CD14-positive monocyte (primary cell): ENCODE measurements around the gene CLEC4G. TPM values are rescaled to one million over a fixed set of nuclear protein-coding genes. Genes with fewer than 3 reads are reported as not detected.

Source experiments
- DNase-seq, 3 donors: peaks; one replicate each; pipeline ENCODE4 v3.0.0-alpha.2; 2011 to 2022
- H2AFZ ChIP-seq: 2 replicates; pipeline ENCODE4 v1.6.0; 2012; ENCODE audit warnings: mild to moderate bottlenecking, low read depth, low read length, inconsistent platforms; ENCODE audit not compliant: insufficient read depth, poor library complexity, severe bottlenecking
- H3K27ac ChIP-seq, 2 donors: 1 replicate in 1 of 2; 2 replicates in 1 of 2; pipeline ENCODE4 v1.5.1; 2012 to 2013; ENCODE audit warnings: low read length in 2 of 2, control low read depth in 1 of 2, inconsistent platforms in 1 of 2, low read depth in 1 of 2, mild to moderate bottlenecking in 1 of 2
- H3K27me3 ChIP-seq, 2 donors: one replicate each; pipeline versions ENCODE4 v1.6.0 to v1.6.1; 2011 to 2013; ENCODE audit warnings: low read length in 2 of 2; ENCODE audit not compliant: control insufficient read depth in 2 of 2, insufficient read depth in 2 of 2
- H3K36me3 ChIP-seq, 2 donors: replicated peaks in 1 of 2; 1 replicate in 1 of 2; 2 replicates in 1 of 2; pipeline versions ENCODE4 v1.5.1 to v1.6.1; 2012 to 2013; ENCODE audit warnings: low read length in 2 of 2, control low read depth in 1 of 2, inconsistent platforms in 1 of 2, mild to moderate bottlenecking in 1 of 2; ENCODE audit not compliant: insufficient read depth in 2 of 2, control insufficient read depth in 1 of 2
- H3K4me1 ChIP-seq, 2 donors: 1 replicate in 1 of 2; 2 replicates in 1 of 2; pipeline versions ENCODE4 v1.5.1 to v1.6.1; 2012 to 2013; ENCODE audit warnings: low read length in 2 of 2, control low read depth in 1 of 2, inconsistent platforms in 1 of 2, mild to moderate bottlenecking in 1 of 2, moderate library complexity in 1 of 2; ENCODE audit not compliant: insufficient read depth in 2 of 2, control insufficient read depth in 1 of 2
- H3K4me2 ChIP-seq: replicated peaks from 2 replicates; pipeline ENCODE3; 2012; ENCODE audit warnings: low read length, moderate library complexity, mild to moderate bottlenecking; ENCODE audit not compliant: poor library complexity, severe bottlenecking; ENCODE audit errors: extremely low read depth
- H3K4me3 ChIP-seq, 3 experiments: fragments of 200-600 bp in 1 of 3; sonication (generic) in 1 of 3; replicated peaks in 1 of 3; 1 replicate in 2 of 3; 2 replicates in 1 of 3; pipeline ENCODE4 v1.5.1; 2011 to 2013; ENCODE audit warnings: low read length in 3 of 3, mild to moderate bottlenecking in 3 of 3, control low read depth in 2 of 3, low read depth in 2 of 3, inconsistent platforms in 1 of 3, moderate library complexity in 1 of 3
- H3K79me2 ChIP-seq: 2 replicates; pipeline ENCODE4 v1.6.0; 2012; ENCODE audit warnings: mild to moderate bottlenecking, control low read depth, inconsistent platforms, low read length, moderate library complexity; ENCODE audit not compliant: insufficient read depth
- H3K9ac ChIP-seq: 2 replicates; pipeline ENCODE4 v1.6.0; 2017; ENCODE audit warnings: low read length, mild to moderate bottlenecking; ENCODE audit not compliant: insufficient read depth, poor library complexity, severe bottlenecking
- H3K9me3 ChIP-seq, 2 donors: replicated peaks in 1 of 2; 1 replicate in 1 of 2; 2 replicates in 1 of 2; pipeline versions ENCODE4 v1.5.1 to v1.6.1; 2012 to 2013; ENCODE audit warnings: low read length in 2 of 2, control low read depth in 1 of 2; ENCODE audit not compliant: control insufficient read depth in 1 of 2, insufficient read depth in 1 of 2
- H4K20me1 ChIP-seq: 2 replicates; pipeline ENCODE4 v1.6.0; 2012; ENCODE audit warnings: mild to moderate bottlenecking, low read length, control low read depth, moderate library complexity; ENCODE audit not compliant: insufficient read depth
- H3K27ac Mint-ChIP-seq, 7 donors: one replicate each; pipeline ENCODE4 v1.8.0; 2020; ENCODE audit warnings: mild to moderate bottlenecking in 7 of 7, mixed read lengths in 7 of 7, moderate library complexity in 6 of 7, inconsistent platforms in 2 of 7
- H3K27me3 Mint-ChIP-seq, 3 donors: one replicate each; pipeline ENCODE4 v1.8.0; 2021 to 2022; ENCODE audit warnings: low read depth in 3 of 3, mild to moderate bottlenecking in 3 of 3, mixed read lengths in 3 of 3, moderate library complexity in 3 of 3, inconsistent platforms in 1 of 3
- H3K36me3 Mint-ChIP-seq, 2 donors: one replicate each; pipeline ENCODE4 v1.8.0; 2020; ENCODE audit warnings: mixed read lengths in 2 of 2, inconsistent platforms in 1 of 2, mild to moderate bottlenecking in 1 of 2
- H3K4me1 Mint-ChIP-seq: one replicate; pipeline ENCODE4 v1.8.0; 2020; ENCODE audit warnings: mild to moderate bottlenecking, mixed read lengths
- H3K4me3 Mint-ChIP-seq, 2 donors: one replicate each; pipeline ENCODE4 v1.8.0; 2020; ENCODE audit warnings: mild to moderate bottlenecking in 2 of 2, mixed read lengths in 2 of 2, moderate library complexity in 1 of 2
- H3K9me3 Mint-ChIP-seq, 7 donors: one replicate each; pipeline ENCODE4 v1.8.0; 2020 to 2022; ENCODE audit warnings: mixed read lengths in 7 of 7, mild to moderate bottlenecking in 6 of 7, moderate library complexity in 6 of 7, inconsistent platforms in 2 of 7
- WGBS: methylation state at CpG from one replicate; pipeline ENCODE4 v1.1.5; 2013; ENCODE audit warnings: missing lambda C conversion rate; ENCODE audit not compliant: insufficient coverage; 5-methylcytosine and 5-hydroxymethylcytosine counted together
- intact Hi-C, 2 donors: fragments of 100-400 bp; cut with micrococcal nuclease; formaldehyde crosslinking; loops; one replicate each; pipeline versions ENCODE4 v1.15.0 to v1.15.1; 2023
- polyA plus RNA-seq, 3 donors: library from polyadenylated mRNA; depleted of rRNA in 1 of 3; unstranded in 2 of 3; stranded (reverse) in 1 of 3; fragments of 300-500 nt in 2 of 3; fragments of >200 nt in 1 of 3; fragmentation: Illumina TruSeq in 2 of 3; gene quantifications; 1 replicate in 2 of 3; 2 replicates in 1 of 3; pipeline ENCODE4 v1.2.3, GENCODE V29; 2012 to 2021
- TF ChIP-seq, protein P1 (sequence below): fragments of 200-600 bp; IDR thresholded peaks from one replicate; pipeline ENCODE4 v1.8.0; 2022; ENCODE audit warnings: antibody characterized with exemption, mild to moderate bottlenecking

Gene CLEC4G
- polyA plus RNA-seq, 3 donors, result 4.7 to 7.9 (median 7.1) TPM

DNA sequence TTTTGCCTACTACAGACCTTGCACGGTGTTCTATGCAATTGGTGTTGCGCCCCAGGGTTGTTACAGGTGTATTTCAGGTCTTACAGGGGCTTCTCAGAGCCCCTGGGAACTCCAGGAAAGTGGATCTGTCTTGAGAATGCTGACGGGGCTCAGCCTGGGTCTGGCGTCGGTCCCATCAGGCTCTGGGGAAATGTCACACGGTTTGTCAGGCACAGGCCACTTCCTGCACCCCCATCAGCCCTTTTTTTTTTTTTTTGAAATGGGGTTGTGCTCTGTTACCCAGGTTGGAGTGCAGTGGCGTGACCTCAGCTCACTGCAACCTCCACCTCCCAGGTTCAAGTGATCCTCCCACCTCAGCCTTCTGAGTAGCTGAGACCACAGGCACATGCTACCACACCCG lies 13.2 kb downstream of the CLEC4G start:
- Histone ChIP-seq H3K27me3 (no peaks in the 10 kb centered on the region), H2AFZ (peak overlapping the region; percentile 50), H3K9ac (no peak overlapping the region)

DNA sequence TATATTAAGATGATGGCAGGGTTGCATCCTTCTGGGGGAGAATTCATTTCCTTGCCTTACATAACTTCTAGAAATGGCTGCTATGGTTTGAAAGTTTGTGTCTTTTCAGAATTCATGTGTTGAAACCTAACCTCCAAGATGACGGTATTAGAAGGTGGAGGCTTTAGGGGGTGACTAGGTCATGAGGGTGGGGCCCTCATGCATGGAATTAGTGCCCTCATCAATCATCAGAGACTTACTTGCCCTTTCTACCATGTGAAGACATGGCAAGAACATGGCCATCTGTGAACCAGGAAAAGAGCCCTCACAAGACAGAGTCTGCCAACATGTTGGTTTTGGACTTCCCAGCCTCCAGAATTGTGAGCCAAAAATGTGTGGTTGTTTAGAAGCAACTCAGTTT lies 15.1 kb downstream of the CLEC4G start:
- DNase-seq, result no peak
- Mint-ChIP-seq H3K27ac (peak overlapping the region in 1 of 7 donors; percentile 8), H3K27me3 (peaks cover 0 to 5% (median 0%) of the 10 kb centered on the region in 3 donors), H3K9me3 (peaks cover 3 to 14% (median 9%) of the 10 kb centered on the region in 7 donors), H3K4me1 (peaks cover 37% of the 10 kb centered on the region), H3K36me3 (peaks cover 0 to 7% of the 10 kb centered on the region in 2 donors), H3K4me3 (no peak overlapping the region)
- WGBS, result no CpG with 5 or more reads among the region's 1 CpG
- Histone ChIP-seq H3K9me3 (peaks cover 6 to 7% of the 10 kb centered on the region in 2 donors), H3K4me3 (no peak overlapping the region), H3K9ac (no peak overlapping the region), H4K20me1 (no peaks in the 10 kb centered on the region), H3K4me2 (no peak overlapping the region), H2AFZ (no peak overlapping the region), H3K27me3 (no peaks in the 10 kb centered on the region), H3K27ac (no peak overlapping the region), H3K36me3 (no peaks in the 10 kb centered on the region), H3K79me2 (no peaks in the 10 kb centered on the region), H3K4me1 (peaks cover 39 to 44% of the 10 kb centered on the region in 2 donors)
- intact Hi-C loops, result no loop called here
- TF ChIP-seq, protein P1, sequence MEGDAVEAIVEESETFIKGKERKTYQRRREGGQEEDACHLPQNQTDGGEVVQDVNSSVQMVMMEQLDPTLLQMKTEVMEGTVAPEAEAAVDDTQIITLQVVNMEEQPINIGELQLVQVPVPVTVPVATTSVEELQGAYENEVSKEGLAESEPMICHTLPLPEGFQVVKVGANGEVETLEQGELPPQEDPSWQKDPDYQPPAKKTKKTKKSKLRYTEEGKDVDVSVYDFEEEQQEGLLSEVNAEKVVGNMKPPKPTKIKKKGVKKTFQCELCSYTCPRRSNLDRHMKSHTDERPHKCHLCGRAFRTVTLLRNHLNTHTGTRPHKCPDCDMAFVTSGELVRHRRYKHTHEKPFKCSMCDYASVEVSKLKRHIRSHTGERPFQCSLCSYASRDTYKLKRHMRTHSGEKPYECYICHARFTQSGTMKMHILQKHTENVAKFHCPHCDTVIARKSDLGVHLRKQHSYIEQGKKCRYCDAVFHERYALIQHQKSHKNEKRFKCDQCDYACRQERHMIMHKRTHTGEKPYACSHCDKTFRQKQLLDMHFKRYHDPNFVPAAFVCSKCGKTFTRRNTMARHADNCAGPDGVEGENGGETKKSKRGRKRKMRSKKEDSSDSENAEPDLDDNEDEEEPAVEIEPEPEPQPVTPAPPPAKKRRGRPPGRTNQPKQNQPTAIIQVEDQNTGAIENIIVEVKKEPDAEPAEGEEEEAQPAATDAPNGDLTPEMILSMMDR, result no peak

More for the DNA sequence above, 13.2 kb downstream of the CLEC4G start:
- Histone ChIP-seq H4K20me1 (no peaks in the 10 kb centered on the region), H3K4me1 (peaks cover 26 to 31% of the 10 kb centered on the region in 2 donors), H3K27ac (no peak overlapping the region), H3K36me3 (no peaks in the 10 kb centered on the region), H3K4me3 (no peak overlapping the region), H3K9me3 (peaks cover 6 to 7% of the 10 kb centered on the region in 2 donors), H3K79me2 (no peaks in the 10 kb centered on the region), H3K4me2 (no peak overlapping the region)
- Mint-ChIP-seq H3K4me3 (no peak overlapping the region), H3K36me3 (peaks cover 0 to 7% of the 10 kb centered on the region in 2 donors), H3K4me1 (peaks cover 38% of the 10 kb centered on the region), H3K27me3 (peaks cover 0 to 5% (median 3%) of the 10 kb centered on the region in 3 donors), H3K9me3 (peaks cover 3 to 14% (median 9%) of the 10 kb centered on the region in 7 donors), H3K27ac (no peak overlapping the region)
- TF ChIP-seq, protein P1, result no peak
- WGBS, result 34% methylated on average over 5 of the region's 8 CpGs
- DNase-seq, result no peak
- intact Hi-C loops, result no loop called here
